Mesenchymal stem cell (in vitro differentiated cells and primary cell): ENCODE data around the gene STK11IP.

Experiments used
- DNase-seq: peaks from one replicate; pipeline ENCODE4 v3.0.0-alpha.2; 2013
- H2AFZ ChIP-seq: one replicate; pipeline ENCODE4 v1.6.1; 2013; ENCODE audit warnings: low read depth, mild to moderate bottlenecking, control low read depth, inconsistent platforms, low read length, moderate library complexity
- H2AK5ac ChIP-seq: 2 replicates; pipeline ENCODE4 v1.6.1; 2013; ENCODE audit warnings: low read length, moderate library complexity, mild to moderate bottlenecking, inconsistent platforms; ENCODE audit not compliant: severe bottlenecking
- H2BK120ac ChIP-seq: one replicate; pipeline ENCODE4 v1.6.1; 2013; ENCODE audit warnings: low read depth, mild to moderate bottlenecking, inconsistent platforms, low read length, moderate library complexity
- H2BK12ac ChIP-seq, 2 experiments: one replicate each; pipeline ENCODE4 v1.6.1; 2013; ENCODE audit warnings: inconsistent platforms in 2 of 2, low read length in 2 of 2, mild to moderate bottlenecking in 2 of 2, moderate library complexity in 2 of 2, control low read depth in 1 of 2
- H2BK15ac ChIP-seq: one replicate; pipeline ENCODE4 v1.6.1; 2013; ENCODE audit warnings: mild to moderate bottlenecking, low read depth, inconsistent platforms; ENCODE audit not compliant: poor library complexity, severe bottlenecking
- H2BK5ac ChIP-seq: 2 replicates; pipeline ENCODE4 v1.6.1; 2013; ENCODE audit warnings: low read depth, mild to moderate bottlenecking, low read length, control low read depth, inconsistent platforms; ENCODE audit not compliant: poor library complexity, severe bottlenecking
- H3K14ac ChIP-seq, 2 experiments: one replicate each; pipeline ENCODE4 v1.6.1; 2013; ENCODE audit warnings: inconsistent platforms in 2 of 2, low read length in 2 of 2, control low read depth in 1 of 2, mild to moderate bottlenecking in 1 of 2, moderate library complexity in 1 of 2
- H3K18ac ChIP-seq, 2 experiments: one replicate each; pipeline ENCODE4 v1.6.1; 2013; ENCODE audit warnings: inconsistent platforms in 2 of 2, low read length in 2 of 2, control low read depth in 1 of 2, low read depth in 1 of 2, mild to moderate bottlenecking in 1 of 2
- H3K23ac ChIP-seq, 2 experiments: one replicate each; pipeline ENCODE4 v1.6.1; 2013; ENCODE audit warnings: inconsistent platforms in 2 of 2, low read length in 2 of 2, mild to moderate bottlenecking in 2 of 2, moderate library complexity in 2 of 2, control low read depth in 1 of 2
- H3K27ac ChIP-seq: 2 replicates; pipeline ENCODE4 v1.5.1; 2013; ENCODE audit warnings: mild to moderate bottlenecking, moderate library complexity, low read length, control low read depth, inconsistent platforms; ENCODE audit not compliant: poor library complexity, severe bottlenecking
- H3K27me3 ChIP-seq, 2 experiments: 2 replicates each; pipeline versions ENCODE4 v1.6.1 to v1.7.0; 2013; ENCODE audit warnings: low read length in 2 of 2, mild to moderate bottlenecking in 2 of 2, moderate library complexity in 2 of 2, control low read depth in 1 of 2, inconsistent platforms in 1 of 2; ENCODE audit not compliant: control insufficient read depth in 1 of 2, insufficient read depth in 1 of 2
- H3K36me3 ChIP-seq, 2 experiments: 2 replicates each; pipeline versions ENCODE4 v1.6.1 to v1.7.0; 2013; ENCODE audit warnings: low read length in 2 of 2, control low read depth in 1 of 2, inconsistent platforms in 1 of 2, low read depth in 1 of 2, mild to moderate bottlenecking in 1 of 2; ENCODE audit not compliant: insufficient read depth in 2 of 2, control insufficient read depth in 1 of 2
- H3K4ac ChIP-seq, 2 experiments: one replicate each; pipeline ENCODE4 v1.6.1; 2013; ENCODE audit warnings: inconsistent platforms in 2 of 2, low read length in 2 of 2, mild to moderate bottlenecking in 2 of 2, moderate library complexity in 2 of 2, control low read depth in 1 of 2, low read depth in 1 of 2
- H3K4me1 ChIP-seq: 2 replicates; pipeline ENCODE4 v1.6.1; 2013; ENCODE audit warnings: low read depth, low read length, control low read depth; ENCODE audit not compliant: control insufficient read depth, insufficient read depth
- H3K4me2 ChIP-seq: 2 replicates; pipeline ENCODE4 v1.6.1; 2013; ENCODE audit warnings: low read length, mild to moderate bottlenecking, inconsistent platforms; ENCODE audit not compliant: poor library complexity, severe bottlenecking
- H3K4me3 ChIP-seq, 2 experiments: 2 replicates each; pipeline versions ENCODE4 v1.5.1 to v1.7.0; 2013; ENCODE audit warnings: low read length in 2 of 2, mild to moderate bottlenecking in 2 of 2, control low read depth in 1 of 2, low read depth in 1 of 2; ENCODE audit not compliant: insufficient read depth in 1 of 2
- H3K79me1 ChIP-seq: replicated peaks from 2 replicates; pipeline ENCODE4 v1.6.1; 2013; ENCODE audit warnings: mild to moderate bottlenecking, control low read depth, low read length, inconsistent platforms; ENCODE audit not compliant: poor library complexity, severe bottlenecking
- H3K9ac ChIP-seq: 2 replicates; pipeline ENCODE4 v1.7.0; 2013; ENCODE audit warnings: mild to moderate bottlenecking, low read length, moderate library complexity
- H3K9me3 ChIP-seq: 2 replicates; pipeline ENCODE4 v1.7.0; 2013; ENCODE audit warnings: mild to moderate bottlenecking, low read length; ENCODE audit not compliant: control insufficient read depth
- H4K8ac ChIP-seq: one replicate; pipeline ENCODE4 v1.6.1; 2013; ENCODE audit warnings: inconsistent platforms, mild to moderate bottlenecking, low read length, moderate library complexity
- H4K91ac ChIP-seq: one replicate; pipeline ENCODE4 v1.6.1; 2013; ENCODE audit warnings: mild to moderate bottlenecking, low read length, inconsistent platforms
- WGBS: methylation state at CpG from one replicate; pipeline ENCODE4 v1.1.7; 2013; ENCODE audit warnings: mixed read lengths; 5-methylcytosine and 5-hydroxymethylcytosine counted together

Gene STK11IP

GRCh38 chr2:219554350-219554749 is 43.3 kb upstream of the STK11IP start:
- Histone ChIP-seq H2AFZ (no peak overlapping the region), H3K4me2 (no peak overlapping the region), H4K91ac (no peak overlapping the region), H2BK15ac (no peak overlapping the region), H2BK5ac (no peak overlapping the region), H3K14ac (no peak overlapping the region), H2AK5ac (no peak overlapping the region), H3K27ac (no peak overlapping the region), H4K8ac (no peak overlapping the region), H3K18ac (no peak overlapping the region), H3K4me1 (peaks cover 25% of the 10 kb centered on the region), H3K23ac (no peak overlapping the region), H3K4ac (no peak overlapping the region), H3K9me3 (no peaks in the 10 kb centered on the region), H3K9ac (no peak overlapping the region), H2BK12ac (no peak overlapping the region), H3K36me3 (peaks cover 5 to 17% of the 10 kb centered on the region in 2 experiments), H3K27me3 (peaks cover 13 to 17% of the 10 kb centered on the region in 2 experiments), H2BK120ac (no peak overlapping the region), H3K79me1 (no peaks in the 10 kb centered on the region), H3K4me3 (no peak overlapping the region)
- WGBS = 90% methylated on average over 15 of the region's 15 CpGs
- no peak for DNase-seq

GRCh38 chr2:219555956-219556355 is 41.7 kb upstream of the STK11IP start:
- no peak overlapping the region for H3K4me2 ChIP-seq
- H4K91ac ChIP-seq = no peak overlapping the region
- H3K4me1 ChIP-seq = peaks cover 30% of the 10 kb centered on the region
- H4K8ac ChIP-seq = no peak overlapping the region
- no peak overlapping the region for H2AFZ ChIP-seq
- no peak overlapping the region for H3K9ac ChIP-seq
- H2BK5ac ChIP-seq = no peak overlapping the region
- no peak overlapping the region for H3K14ac ChIP-seq
- WGBS = 95% methylated on average over 19 of the region's 20 CpGs
- no peak overlapping the region for H3K23ac ChIP-seq
- peaks cover 0 to 4% of the 10 kb centered on the region in 2 experiments for H3K36me3 ChIP-seq
- no peak overlapping the region for H2BK12ac ChIP-seq
- no peaks in the 10 kb centered on the region for H3K79me1 ChIP-seq
- H3K27ac ChIP-seq = no peak overlapping the region
- H2BK120ac ChIP-seq = no peak overlapping the region
- no peak overlapping the region for H3K4me3 ChIP-seq
- H3K27me3 ChIP-seq = peaks cover 13 to 17% of the 10 kb centered on the region in 2 experiments
- no peaks in the 10 kb centered on the region for H3K9me3 ChIP-seq
- H3K18ac ChIP-seq = no peak overlapping the region
- DNase-seq = no peak
- H2AK5ac ChIP-seq = no peak overlapping the region
- no peak overlapping the region for H3K4ac ChIP-seq
- H2BK15ac ChIP-seq = no peak overlapping the region

- Histone ChIP-seq H2BK120ac (no peak overlapping the region), H3K27me3 (peaks cover 13 to 17% of the 10 kb centered on the region in 2 experiments), H3K14ac (no peak overlapping the region), H3K4ac (no peak overlapping the region), H3K36me3 (peaks cover 0 to 3% of the 10 kb centered on the region in 2 experiments), H3K18ac (no peak overlapping the region), H2BK12ac (no peak overlapping the region), H2BK15ac (no peak overlapping the region), H3K79me1 (no peaks in the 10 kb centered on the region), H3K9me3 (no peaks in the 10 kb centered on the region), H3K27ac (no peak overlapping the region), H4K91ac (peak overlapping the region; percentile 46), H3K4me2 (no peak overlapping the region), H3K9ac (no peak overlapping the region), H2AFZ (no peak overlapping the region), H2AK5ac (no peak overlapping the region), H2BK5ac (no peak overlapping the region), H3K4me3 (no peak overlapping the region), H3K23ac (no peak overlapping the region), H3K4me1 (peaks cover 30% of the 10 kb centered on the region), H4K8ac (no peak overlapping the region)
- WGBS = 92% methylated on average over 19 of the region's 19 CpGs
- no peak for DNase-seq
Measured at GRCh38 chr2:219556413-219556812, 41.2 kb upstream of the STK11IP start.

GRCh38 chr2:219557320-219557719 is 40.3 kb upstream of the STK11IP start:
- Histone ChIP-seq H3K9ac (no peak overlapping the region), H4K91ac (no peak overlapping the region), H3K4me2 (no peak overlapping the region), H2BK5ac (no peak overlapping the region), H3K36me3 (peaks cover under 1 to 6% of the 10 kb centered on the region in 2 experiments), H2BK120ac (no peak overlapping the region), H3K18ac (no peak overlapping the region), H2AK5ac (no peak overlapping the region), H2BK15ac (no peak overlapping the region), H3K79me1 (no peaks in the 10 kb centered on the region), H4K8ac (no peak overlapping the region), H2BK12ac (no peak overlapping the region), H3K23ac (no peak overlapping the region), H3K9me3 (no peaks in the 10 kb centered on the region), H2AFZ (no peak overlapping the region), H3K27me3 (peaks cover 7 to 19% of the 10 kb centered on the region in 2 experiments), H3K14ac (no peak overlapping the region), H3K27ac (no peak overlapping the region), H3K4me1 (peaks cover 27% of the 10 kb centered on the region), H3K4ac (no peak overlapping the region), H3K4me3 (no peak overlapping the region)
- 90% methylated on average over 21 of the region's 21 CpGs for WGBS
- no peak for DNase-seq
